ENCODE results near the gene KCND3.
"Not testable (repeated sequence)": the region's sequence is repeated elsewhere in the genome, so short reads cannot be mapped to it uniquely, and the experiment has no call there.

Gene KCND3

GRCh38 chr1:111801071-111801850, 188.2 kb downstream of the KCND3 start:
- no peak for DNase-seq

GRCh38 chr1:111799722-111800121, 189.7 kb downstream of the KCND3 start:
- not testable (repeated sequence) for DNase-seq

DNA sequence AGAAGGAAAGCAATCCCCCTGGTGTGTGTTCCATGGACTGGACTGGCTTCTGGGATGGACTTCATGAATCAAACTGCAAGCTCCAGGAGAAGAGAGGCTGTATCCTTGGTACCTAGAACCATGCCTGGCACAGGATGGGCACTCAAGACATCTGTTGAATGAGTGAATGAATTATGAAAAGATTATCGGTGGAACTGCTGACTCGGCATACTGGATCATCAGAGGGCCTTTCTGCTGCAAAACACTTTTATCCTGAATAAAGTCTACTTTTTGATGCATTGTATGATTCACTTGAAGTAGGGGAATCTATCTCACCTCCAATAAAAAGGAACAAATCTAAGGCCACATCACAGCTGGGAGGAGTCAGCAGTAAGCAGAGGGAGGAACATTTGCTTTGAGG, 190.9 kb downstream of the KCND3 start:
- no peak for DNase-seq

DNA sequence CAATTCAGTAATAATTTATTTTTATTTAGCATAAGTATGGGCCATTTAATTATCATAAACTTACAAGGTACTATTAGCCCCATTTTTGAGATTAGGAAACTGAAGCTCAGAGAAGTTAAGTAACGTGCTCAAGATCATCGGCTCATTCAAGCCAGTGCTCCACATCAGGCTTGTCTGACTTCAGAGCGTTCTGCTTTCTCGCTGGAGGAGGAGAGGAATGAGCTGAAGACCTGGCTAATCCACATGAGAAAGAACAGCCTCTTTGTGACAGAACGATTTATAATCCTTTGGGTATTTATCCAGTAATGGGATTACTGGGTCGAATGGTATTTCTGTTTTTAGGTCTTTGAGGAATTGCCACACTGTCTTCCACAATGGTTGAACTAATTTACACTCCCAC, 194.1 kb downstream of the KCND3 start:
- no peak for DNase-seq

DNA sequence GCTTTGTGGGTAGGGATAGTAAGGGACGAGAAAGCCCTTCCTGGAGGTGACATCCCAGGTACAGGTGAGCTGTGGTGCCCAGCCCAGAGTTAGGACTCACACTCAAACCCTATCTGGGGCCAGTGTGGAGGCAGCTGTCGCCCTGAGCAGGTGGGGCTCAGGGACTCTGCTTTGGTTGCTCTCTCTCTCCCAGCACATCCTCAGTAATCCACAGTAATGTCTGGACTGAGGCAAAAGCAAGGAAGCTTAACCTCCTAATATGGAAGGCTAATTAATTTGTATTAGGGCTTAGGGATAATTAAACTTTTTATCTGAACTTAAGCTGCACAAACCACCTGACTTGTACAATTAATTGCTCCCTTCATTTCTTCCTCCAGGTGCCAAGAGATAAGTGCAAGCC, 195.5 kb downstream of the KCND3 start:
- no peak for DNase-seq

DNA sequence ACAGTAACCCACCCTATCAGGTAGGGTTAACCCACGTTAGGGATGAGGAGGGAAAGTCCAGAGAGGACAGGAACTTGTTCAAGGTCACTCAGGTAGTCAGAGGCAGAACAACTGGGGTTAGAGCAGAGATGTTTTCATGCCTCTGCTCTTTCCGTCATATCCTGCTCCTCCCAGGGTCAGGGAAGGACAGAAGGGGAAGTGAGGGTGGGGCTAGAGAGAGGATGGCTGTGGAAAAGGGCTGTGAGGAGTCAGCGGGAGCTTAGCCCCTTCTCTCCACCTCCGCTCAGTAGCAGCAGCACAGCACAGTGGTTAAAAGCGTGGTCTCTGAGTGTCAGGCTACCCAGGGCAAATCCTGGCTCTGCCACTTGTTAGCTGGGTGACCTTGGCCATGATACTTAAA, 197.2 kb downstream of the KCND3 start:
- DNase-seq, result no peak

DNA sequence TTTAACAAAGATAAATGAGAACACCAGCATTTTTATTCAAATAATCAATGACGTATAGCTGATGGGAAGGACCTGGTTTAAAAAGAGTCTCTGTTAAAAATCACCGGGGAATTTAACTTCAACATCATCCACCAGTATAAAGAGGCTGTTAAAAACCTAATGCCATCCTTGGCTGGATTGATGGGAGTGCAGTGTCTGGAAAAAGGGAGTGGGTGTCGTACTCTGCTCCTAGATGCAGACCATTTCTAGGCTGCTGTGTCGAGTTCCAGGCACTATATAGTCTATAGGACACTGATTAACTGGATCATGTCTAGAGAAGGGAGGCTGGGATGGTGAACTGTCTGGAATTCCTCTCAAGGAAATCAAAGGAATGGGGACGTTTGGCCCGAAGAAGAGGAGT, 197.7 kb downstream of the KCND3 start:
- no peak for DNase-seq

DNA sequence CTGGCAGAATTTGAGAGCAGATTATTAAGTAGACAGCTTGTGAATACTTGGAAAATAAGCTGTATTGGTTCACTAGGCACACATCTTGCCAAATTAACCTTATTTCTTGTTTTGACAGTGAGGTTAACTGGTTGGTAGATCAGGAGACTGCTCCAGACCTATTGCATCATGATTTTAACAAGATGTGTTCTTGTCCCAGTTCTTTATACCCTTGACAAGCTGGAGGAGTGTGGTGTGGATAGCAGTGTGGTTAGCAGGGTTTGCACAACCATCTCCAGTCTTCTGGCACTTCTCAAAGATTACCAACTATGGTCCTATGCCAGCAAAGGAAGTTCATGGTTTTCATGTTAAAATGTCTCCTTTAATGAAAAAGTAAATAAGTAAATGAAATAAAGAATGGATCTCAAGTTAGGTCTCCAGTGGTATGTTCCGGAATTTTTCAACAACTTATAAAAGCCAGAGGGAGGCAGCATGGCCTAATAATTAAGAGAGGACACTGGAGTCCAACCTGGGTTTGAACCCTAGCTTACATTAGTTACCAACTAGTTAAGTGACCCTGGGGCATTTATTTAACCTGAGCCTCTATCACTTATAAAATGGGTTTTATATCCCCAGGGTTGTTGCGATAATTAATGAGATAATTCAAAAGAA, 199.7 kb downstream of the KCND3 start:
- DNase-seq, result no peak

DNA sequence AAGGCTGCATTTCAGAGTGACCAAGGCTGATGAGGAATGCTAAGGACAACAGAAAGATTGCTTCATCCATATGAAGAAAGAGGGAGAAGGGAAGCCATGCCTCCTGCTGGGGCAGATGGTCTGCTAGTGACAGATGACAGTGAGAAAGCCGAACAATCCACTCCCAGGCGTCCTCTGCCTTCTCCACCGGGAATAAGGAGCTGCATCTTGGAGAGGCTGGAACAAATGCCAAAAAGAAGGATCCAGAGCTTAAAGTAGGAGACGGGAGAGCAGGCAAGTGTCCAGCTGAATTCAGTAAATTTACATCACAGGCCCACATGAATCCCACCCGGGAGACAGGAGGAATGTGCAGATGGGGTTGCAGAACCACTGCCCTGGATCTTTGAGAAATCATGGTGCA, 200.3 kb downstream of the KCND3 start:
- DNase-seq, result no peak

GRCh38 chr1:111786669-111787207, 202.7 kb downstream of the KCND3 start:
- no peak for DNase-seq

DNA sequence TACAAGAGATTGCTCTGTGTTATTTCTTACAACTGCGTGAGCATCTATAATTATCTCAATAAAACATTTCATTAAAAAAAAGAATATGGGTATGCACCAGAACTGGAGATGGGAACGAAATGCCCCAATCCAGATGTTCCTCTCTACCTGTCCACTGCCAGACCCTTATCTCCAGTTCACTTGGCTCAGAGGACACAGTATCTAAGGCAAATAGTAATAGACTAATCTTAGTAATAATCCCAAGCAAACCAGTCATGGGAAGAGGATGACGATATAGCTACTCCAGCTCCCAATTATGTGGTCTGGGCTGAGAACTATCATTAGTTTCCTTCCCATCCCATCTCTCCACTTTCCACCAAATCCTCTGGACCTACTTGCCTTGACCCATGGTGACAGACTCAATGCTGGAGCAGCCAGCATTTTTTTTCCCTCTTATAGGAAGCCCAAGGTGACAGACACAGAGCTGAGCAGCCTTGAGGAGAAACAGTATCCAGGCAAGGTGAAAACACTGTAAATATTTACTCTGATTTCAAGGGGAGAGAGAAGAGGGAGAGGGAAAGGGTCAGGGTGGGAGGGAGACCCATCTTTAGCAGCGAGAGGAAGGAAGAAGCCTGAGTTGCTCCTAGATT, 205.1 kb downstream of the KCND3 start:
- no peak for DNase-seq

- no peak for DNase-seq
Measured at GRCh38 chr1:111779546-111779945, 209.9 kb downstream of the KCND3 start.

DNA sequence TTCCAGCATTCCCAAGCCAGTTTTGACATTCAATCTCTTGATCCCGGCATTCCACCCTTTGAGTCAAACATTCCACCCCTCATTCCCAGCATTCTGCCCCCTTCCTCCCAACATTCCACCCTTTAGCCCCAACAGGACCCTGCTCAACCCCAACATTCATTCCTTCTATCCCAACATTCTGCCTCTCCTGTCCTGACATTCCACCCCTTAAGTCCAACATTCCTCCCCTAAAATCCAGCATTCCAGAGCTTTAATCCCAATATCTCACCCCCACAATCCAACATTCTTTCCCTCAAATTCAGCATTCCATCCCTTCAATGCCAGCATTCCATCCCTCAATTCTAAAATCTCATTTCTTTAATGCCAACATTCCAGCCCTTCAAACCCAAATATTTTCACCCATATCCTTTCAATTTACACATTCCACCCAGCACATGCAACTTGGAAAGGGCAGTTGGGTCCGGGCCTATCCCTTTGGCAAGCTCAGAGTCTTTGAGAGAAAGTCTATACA, 210.9 kb downstream of the KCND3 start:
- DNase-seq, result no peak

- DNase-seq, result no peak
Measured at GRCh38 chr1:111778066-111778465, 211.4 kb downstream of the KCND3 start.

DNA sequence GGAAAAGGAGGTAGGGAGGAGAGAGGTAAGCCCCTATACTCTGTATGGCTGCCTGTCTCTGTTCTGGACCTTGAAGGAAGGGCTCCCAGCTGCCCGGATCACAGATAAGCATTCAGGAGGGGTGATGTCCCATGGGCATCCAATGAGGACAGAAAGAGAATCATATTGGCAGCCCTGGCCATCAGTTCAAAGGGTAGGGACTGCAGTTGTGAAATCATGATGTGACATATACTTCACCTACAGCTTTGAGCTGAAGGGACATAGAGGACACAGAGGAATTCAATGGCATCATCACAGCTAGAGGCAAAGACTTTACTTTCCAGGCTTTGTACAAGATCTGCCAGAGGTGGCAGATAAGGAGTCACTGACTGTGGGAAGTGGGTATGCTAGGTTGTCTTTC, 212.2 kb downstream of the KCND3 start:
- DNase-seq, result no peak

- DNase-seq, result no peak
Measured at GRCh38 chr1:111776861-111777260, 212.6 kb downstream of the KCND3 start.

DNA sequence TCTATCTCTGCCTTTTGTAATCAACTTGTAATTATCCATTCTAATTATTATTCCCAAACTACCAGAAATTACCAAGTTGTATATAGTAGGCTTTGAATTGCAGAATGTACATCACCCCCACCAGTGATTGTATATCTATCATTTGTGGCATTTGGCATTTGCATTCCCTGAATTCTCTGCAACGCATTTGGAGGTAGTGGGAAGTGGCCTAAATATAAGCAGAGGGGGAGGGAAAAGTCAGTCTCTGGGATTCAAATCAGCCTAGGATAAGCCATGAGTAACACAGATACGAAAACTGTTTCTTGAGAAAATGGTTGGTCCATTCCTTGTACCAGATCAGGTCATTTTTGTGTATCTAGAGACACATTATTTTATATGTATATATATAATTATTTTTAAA, 213.1 kb downstream of the KCND3 start:
- DNase-seq, result no peak

DNA sequence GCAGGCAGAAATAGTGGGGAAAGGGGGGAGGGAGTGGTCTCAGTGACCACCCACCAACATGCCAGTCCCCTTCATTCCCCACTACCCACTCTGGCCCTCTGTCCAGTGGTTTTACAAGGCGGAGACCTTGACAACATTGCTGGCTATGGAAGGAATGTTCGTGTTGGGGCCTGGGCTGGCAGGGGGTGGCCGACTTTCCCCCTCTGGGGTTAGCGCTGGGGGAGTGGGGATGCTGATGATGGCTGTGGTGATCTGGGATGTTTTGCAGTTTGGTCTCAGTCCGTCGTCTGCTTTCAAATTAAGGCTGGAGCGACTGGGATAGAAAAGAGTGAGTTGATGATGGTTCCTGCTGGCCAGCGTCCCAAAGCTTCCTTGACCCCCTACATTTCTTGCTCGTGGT, 213.5 kb downstream of the KCND3 start:
- DNase-seq, result no peak

DNA sequence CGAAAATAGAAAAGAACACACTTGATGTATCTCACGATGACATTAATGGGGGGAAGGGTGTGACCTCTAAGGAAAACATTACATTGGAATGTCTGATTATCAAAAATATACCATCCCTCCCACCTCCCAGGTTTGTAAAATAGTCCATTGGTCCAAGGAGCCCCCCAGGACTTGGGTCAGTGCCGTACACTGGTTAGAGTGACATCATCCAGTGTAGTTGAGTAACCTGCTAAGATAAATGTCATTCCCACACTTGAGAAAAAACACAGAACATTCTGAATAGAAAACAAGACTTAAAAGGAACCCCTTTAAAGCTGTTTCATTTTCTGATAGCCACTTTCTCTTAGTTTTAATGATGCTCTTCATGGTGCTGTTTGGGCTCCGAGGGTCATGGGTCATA, 218.6 kb downstream of the KCND3 start:
- no peak for DNase-seq

- DNase-seq, result peak; percentile 69
Measured at GRCh38 chr1:111769517-111770146, 219.8 kb downstream of the KCND3 start.

GRCh38 chr1:111768625-111769024, 220.8 kb downstream of the KCND3 start:
- no peak for DNase-seq

GRCh38 chr1:111768023-111768422, 221.4 kb downstream of the KCND3 start:
- DNase-seq, result no peak

GRCh38 chr1:111762332-111762731, 227.1 kb downstream of the KCND3 start:
- DNase-seq, result no peak
